Sigmoid colon (tissue), 4 donors: ENCODE data around the gene CD226.

Experiments
- EP300 ChIP-seq, 4 donors: sonication (generic); formaldehyde crosslinking; IDR thresholded peaks; one replicate each; pipeline ENCODE4 v1.6.1; 2017; ENCODE audit warnings: antibody characterized with exemption in 4 of 4
- POLR2A ChIP-seq, 2 donors: fragments of 450-650 bp; IDR thresholded peaks; one replicate each; pipeline ENCODE4 v1.6.1; 2016; ENCODE audit warnings: antibody characterized with exemption in 2 of 2, mild to moderate bottlenecking in 2 of 2, moderate library complexity in 2 of 2
- POLR2AphosphoS5 ChIP-seq, 4 donors: sonication (generic); formaldehyde crosslinking; IDR thresholded peaks; one replicate each; pipeline ENCODE4 v1.6.1; 2017; ENCODE audit warnings: antibody characterized with exemption in 4 of 4
- TF ChIP-seq, protein P1 (sequence below), 4 experiments: fragments of 450-650 bp in 3 of 4; fragments of 200-600 bp in 1 of 4; IDR thresholded peaks; one replicate each; pipeline ENCODE4 v1.5.1; 2016 to 2019; ENCODE audit warnings: antibody characterized with exemption in 4 of 4, mild to moderate bottlenecking in 3 of 4, moderate library complexity in 2 of 4

DNA sequence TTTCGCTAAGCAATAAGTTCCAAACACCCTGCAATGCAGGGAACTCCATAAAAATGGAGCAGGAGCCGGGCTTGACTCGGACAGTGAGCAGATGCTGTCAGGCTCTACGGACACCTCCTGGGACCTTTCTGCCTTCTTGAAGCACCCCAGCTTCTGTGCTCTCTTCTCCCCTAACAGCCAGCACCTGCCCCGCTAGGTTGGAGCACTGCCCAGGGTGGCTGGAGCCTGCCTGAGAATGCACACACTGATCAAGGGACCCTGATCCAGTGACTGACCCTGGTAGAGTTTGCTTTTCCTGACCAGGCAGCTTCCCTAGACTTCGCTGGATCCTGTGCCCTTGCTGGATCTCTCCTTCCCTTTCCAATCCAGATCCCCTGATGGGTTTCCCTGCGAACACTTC, 40.9 kb downstream of the CD226 start:
- no peak for TF ChIP-seq POLR2AphosphoS5 (IDR thresholded peaks at IDR 0.05)
- no peak for TF ChIP-seq EP300 (IDR thresholded peaks at IDR 0.05)
- TF ChIP-seq, protein P1, sequence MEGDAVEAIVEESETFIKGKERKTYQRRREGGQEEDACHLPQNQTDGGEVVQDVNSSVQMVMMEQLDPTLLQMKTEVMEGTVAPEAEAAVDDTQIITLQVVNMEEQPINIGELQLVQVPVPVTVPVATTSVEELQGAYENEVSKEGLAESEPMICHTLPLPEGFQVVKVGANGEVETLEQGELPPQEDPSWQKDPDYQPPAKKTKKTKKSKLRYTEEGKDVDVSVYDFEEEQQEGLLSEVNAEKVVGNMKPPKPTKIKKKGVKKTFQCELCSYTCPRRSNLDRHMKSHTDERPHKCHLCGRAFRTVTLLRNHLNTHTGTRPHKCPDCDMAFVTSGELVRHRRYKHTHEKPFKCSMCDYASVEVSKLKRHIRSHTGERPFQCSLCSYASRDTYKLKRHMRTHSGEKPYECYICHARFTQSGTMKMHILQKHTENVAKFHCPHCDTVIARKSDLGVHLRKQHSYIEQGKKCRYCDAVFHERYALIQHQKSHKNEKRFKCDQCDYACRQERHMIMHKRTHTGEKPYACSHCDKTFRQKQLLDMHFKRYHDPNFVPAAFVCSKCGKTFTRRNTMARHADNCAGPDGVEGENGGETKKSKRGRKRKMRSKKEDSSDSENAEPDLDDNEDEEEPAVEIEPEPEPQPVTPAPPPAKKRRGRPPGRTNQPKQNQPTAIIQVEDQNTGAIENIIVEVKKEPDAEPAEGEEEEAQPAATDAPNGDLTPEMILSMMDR (IDR thresholded peaks at IDR 0.05), result no peak
- TF ChIP-seq POLR2A (IDR thresholded peaks at IDR 0.05), result no peak
